Upper lobe of right lung (tissue), 1 donor: ENCODE data around the gene DRC1. TPM values are rescaled to one million over a fixed set of nuclear protein-coding genes. Genes with fewer than 3 reads are reported as not detected.
"Not testable (repeated sequence)": the region's sequence is repeated elsewhere in the genome, so short reads cannot be mapped to it uniquely, and the experiment has no call there.

ENCODE experiments used
- ATAC-seq: fragments of 200-7000 bp; cut with Tn5 transposase; one replicate; pipeline ENCODE4 v1.9.1; 2020; ENCODE audit warnings: mild to moderate bottlenecking, moderate library complexity
- DNase-seq: peaks from one replicate; pipeline ENCODE4 v3.0.0-alpha.2; 2020
- H3K27ac ChIP-seq: fragments of 200-600 bp; one replicate; pipeline ENCODE4 v1.8.0; 2022
- H3K27me3 ChIP-seq: fragments of 200-600 bp; one replicate; pipeline ENCODE4 v1.8.0; 2022; ENCODE audit warnings: mild to moderate bottlenecking
- H3K36me3 ChIP-seq: fragments of 200-600 bp; one replicate; pipeline ENCODE4 v1.8.0; 2022
- H3K4me1 ChIP-seq: fragments of 200-600 bp; one replicate; pipeline ENCODE4 v1.8.0; 2022
- H3K4me3 ChIP-seq: fragments of 200-600 bp; one replicate; pipeline ENCODE4 v1.8.0; 2022; ENCODE audit warnings: mild to moderate bottlenecking
- H3K9me3 ChIP-seq: fragments of 200-600 bp; one replicate; pipeline ENCODE4 v1.8.0; 2022
- CTCF ChIP-seq: fragments of 200-600 bp; IDR thresholded peaks from one replicate; pipeline ENCODE4 v1.8.0; 2022; ENCODE audit warnings: antibody characterized with exemption
- intact Hi-C: fragments of 100-400 bp; cut with DNase I; formaldehyde crosslinking; loops from one replicate; pipeline ENCODE4 v1.11.0; 2022
- total RNA-seq: library from RNA; stranded (reverse); fragmentation: NEBNext Ultra II Directional; extraction: Animal tissue kit (Norgen Biotek cat#: 25700); gene quantifications from one replicate; pipeline ENCODE4 v1.2.1, GENCODE V29; 2021
- donor health status: DM: no; HTN: yes; CAD: no; lungs with severe emphysema.

DRC1 gene
- total RNA-seq, 1 donor from 2014 or later = not detected

- Histone ChIP-seq H3K27me3 (no peaks in the 10 kb centered on the region), H3K36me3 (no peaks in the 10 kb centered on the region), H3K9me3 (no peaks in the 10 kb centered on the region), H3K4me3 (no peak overlapping the region), H3K4me1 (no peaks in the 10 kb centered on the region), H3K27ac (no peak overlapping the region)
- intact Hi-C loops = no loop called here
- no peak for TF ChIP-seq CTCF
- ATAC-seq (no peak), DNase-seq (peak; percentile 51)
These were observed 65.1 kb downstream of the DRC1 start for GRCh38 chr2:26466662-26467310.

DNA sequence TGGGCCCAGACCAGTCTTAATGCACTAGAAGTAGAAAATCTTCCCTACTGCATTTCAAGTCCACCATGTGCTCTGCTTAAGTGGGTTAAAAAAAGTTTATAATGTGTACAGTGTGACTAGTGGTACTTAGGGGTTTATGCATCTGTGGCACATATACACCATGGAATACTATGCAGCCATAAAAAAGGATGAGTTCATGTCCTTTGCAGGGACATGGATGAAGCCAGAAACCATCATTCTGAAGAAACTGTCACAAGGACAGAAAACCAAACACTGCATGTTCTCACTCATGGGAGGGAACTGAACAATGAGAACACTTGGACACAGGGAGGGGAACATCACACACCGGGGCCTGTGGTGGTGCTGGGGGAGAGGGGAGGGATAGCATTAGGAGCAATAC, 66.8 kb downstream of the DRC1 start:
- H3K9me3 ChIP-seq, intact Hi-C loops, ATAC-seq, DNase-seq, H3K27me3 ChIP-seq, H3K4me3 ChIP-seq, H3K36me3 ChIP-seq, H3K27ac ChIP-seq, H3K4me1 ChIP-seq: not testable (repeated sequence)

GRCh38 chr2:26469092-26469710, 67.5 kb downstream of the DRC1 start:
- no peak for DNase-seq
- ATAC-seq = peak; percentile 16
- intact Hi-C loops = no loop called here
- Histone ChIP-seq H3K27ac (no peak overlapping the region), H3K9me3 (no peaks in the 10 kb centered on the region), H3K4me1 (no peaks in the 10 kb centered on the region), H3K27me3 (no peaks in the 10 kb centered on the region), H3K4me3 (no peak overlapping the region), H3K36me3 (no peaks in the 10 kb centered on the region)
- peak; percentile 55 for TF ChIP-seq CTCF

DNA sequence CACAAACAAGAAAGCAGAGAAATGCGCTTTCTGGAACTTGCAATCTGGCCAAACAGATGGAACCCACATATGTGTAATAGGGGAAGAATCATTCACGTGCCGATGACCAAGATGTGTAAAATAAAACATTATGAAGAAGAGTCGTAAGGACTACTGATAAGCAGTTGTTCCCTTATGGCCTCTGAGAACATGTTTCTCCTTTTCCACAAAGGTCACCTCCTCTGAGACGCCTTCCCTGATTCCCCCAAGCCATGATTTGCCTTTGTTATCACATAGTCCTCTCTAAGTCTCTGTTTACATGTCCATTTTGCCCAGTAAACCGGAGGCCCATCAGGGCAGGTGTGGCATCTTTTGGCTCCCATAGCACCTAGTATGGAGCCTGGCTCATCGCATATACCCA, 68.2 kb downstream of the DRC1 start:
- TF ChIP-seq CTCF = no peak
- ATAC-seq = no peak
- Histone ChIP-seq H3K4me3 (no peak overlapping the region), H3K27me3 (no peaks in the 10 kb centered on the region), H3K4me1 (no peaks in the 10 kb centered on the region), H3K36me3 (no peaks in the 10 kb centered on the region), H3K9me3 (no peaks in the 10 kb centered on the region), H3K27ac (no peak overlapping the region)
- no peak for DNase-seq
- intact Hi-C loops = no loop called here

DNA sequence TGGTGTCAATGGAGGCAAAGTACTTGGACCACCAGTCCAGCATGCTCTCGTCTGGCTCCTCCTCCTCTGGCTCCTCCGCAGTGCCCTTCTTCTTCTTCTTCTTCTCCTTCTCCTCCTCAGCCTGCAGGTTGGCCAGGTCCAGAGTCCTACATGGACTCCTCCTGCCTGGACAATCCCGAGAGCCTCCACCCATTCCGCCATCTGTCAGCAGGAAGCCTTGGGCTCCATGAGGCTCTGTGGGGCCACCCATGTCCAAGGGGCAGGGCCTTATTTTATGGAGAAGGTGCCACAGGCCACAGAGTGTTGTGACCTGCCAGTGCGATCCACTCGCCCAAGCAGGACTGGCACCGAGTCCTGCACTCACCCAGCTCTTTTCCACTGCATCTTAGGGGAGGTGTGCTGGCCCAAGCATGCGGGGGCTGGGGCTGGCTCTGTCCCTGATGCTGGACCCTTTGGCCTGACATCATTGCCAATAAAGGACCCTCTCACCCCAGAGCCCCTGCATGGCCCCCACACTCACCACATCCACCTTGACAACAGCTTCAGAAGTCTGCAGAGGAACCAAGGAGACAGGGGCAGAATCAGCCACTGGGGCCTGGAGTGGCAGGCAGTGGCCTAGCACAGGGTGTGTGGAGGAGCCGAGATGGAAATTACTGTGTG, 69.0 kb downstream of the DRC1 start:
- Histone ChIP-seq H3K36me3 (no peaks in the 10 kb centered on the region), H3K9me3 (no peaks in the 10 kb centered on the region), H3K4me3 (no peak overlapping the region), H3K27ac (no peak overlapping the region), H3K27me3 (no peaks in the 10 kb centered on the region), H3K4me1 (no peaks in the 10 kb centered on the region)
- intact Hi-C loops = no loop called here
- TF ChIP-seq CTCF = no peak
- ATAC-seq (no peak), DNase-seq (no peak)

GRCh38 chr2:26471289-26471688, 69.6 kb downstream of the DRC1 start:
- Histone ChIP-seq H3K27me3 (no peaks in the 10 kb centered on the region), H3K36me3 (no peaks in the 10 kb centered on the region), H3K4me1 (no peaks in the 10 kb centered on the region), H3K4me3 (no peak overlapping the region), H3K9me3 (no peaks in the 10 kb centered on the region), H3K27ac (no peak overlapping the region)
- no peak for ATAC-seq
- intact Hi-C loops = no loop called here
- no peak for DNase-seq
- no peak for TF ChIP-seq CTCF
